ENCODE results near the gene TBC1D7. TPM values are rescaled to one million over a fixed set of nuclear protein-coding genes. Genes with fewer than 3 reads are reported as not detected.

The TBC1D7 gene
- total and polyA plus RNA-seq, 7 donors = 7.2 to 33.6 (median 13.8) TPM

DNA sequence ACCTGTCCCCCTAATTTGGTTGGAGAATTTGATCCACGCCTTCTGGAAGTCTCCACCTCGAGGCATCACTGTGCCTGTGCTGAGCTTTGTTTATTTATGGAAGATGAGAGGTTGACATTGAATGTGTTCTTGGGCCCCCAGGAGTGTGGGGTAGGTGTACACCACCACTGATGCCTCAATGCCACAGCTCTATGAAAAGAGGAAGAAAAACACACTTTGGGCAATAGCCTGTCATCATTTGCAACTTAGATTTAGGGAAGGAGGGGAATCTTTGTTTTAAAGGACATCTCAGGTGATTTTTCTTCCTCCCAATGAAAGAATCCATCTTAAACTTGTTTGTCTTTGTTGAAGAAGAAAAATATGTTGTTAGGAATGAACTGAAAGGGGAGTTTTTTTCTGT is 42.6 kb downstream of the TBC1D7 start:
- intact Hi-C loops (cut with DNase I) = no loop called here
- H3K36me3 ChIP-seq = peaks cover 0 to 4% (median 0%) of the 10 kb centered on the region in 4 donors

GRCh38 chr6:13284646-13285045 is 43.7 kb downstream of the TBC1D7 start:
- no peaks in the 10 kb centered on the region for H3K4me1 ChIP-seq
- intact Hi-C loops (cut with DNase I) = no loop called here
- no peak for DNase-seq
- peaks cover 0 to 4% (median 0%) of the 10 kb centered on the region in 4 donors for H3K36me3 ChIP-seq
- H3K9me3 ChIP-seq = peaks cover 0 to 12% (median 5%) of the 10 kb centered on the region in 4 donors
- TF ChIP-seq EP300 (IDR thresholded peaks at IDR 0.05) = no peak
- TF ChIP-seq, protein P1, sequence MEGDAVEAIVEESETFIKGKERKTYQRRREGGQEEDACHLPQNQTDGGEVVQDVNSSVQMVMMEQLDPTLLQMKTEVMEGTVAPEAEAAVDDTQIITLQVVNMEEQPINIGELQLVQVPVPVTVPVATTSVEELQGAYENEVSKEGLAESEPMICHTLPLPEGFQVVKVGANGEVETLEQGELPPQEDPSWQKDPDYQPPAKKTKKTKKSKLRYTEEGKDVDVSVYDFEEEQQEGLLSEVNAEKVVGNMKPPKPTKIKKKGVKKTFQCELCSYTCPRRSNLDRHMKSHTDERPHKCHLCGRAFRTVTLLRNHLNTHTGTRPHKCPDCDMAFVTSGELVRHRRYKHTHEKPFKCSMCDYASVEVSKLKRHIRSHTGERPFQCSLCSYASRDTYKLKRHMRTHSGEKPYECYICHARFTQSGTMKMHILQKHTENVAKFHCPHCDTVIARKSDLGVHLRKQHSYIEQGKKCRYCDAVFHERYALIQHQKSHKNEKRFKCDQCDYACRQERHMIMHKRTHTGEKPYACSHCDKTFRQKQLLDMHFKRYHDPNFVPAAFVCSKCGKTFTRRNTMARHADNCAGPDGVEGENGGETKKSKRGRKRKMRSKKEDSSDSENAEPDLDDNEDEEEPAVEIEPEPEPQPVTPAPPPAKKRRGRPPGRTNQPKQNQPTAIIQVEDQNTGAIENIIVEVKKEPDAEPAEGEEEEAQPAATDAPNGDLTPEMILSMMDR (IDR thresholded peaks at IDR 0.05) = no peak
- TF ChIP-seq POLR2AphosphoS5 (IDR thresholded peaks at IDR 0.05) = no peak
- no peak for TF ChIP-seq POLR2A (IDR thresholded peaks at IDR 0.05)
- no peak overlapping the region for H3K4me3 ChIP-seq
- H3K27ac ChIP-seq = no peak overlapping the region
- no peaks in the 10 kb centered on the region for H3K27me3 ChIP-seq
- WGBS, 2 donors = 83 to 91% methylated on average over 6 of the region's 6 CpGs

More for the DNA sequence above, 42.6 kb downstream of the TBC1D7 start:
- H3K9me3 ChIP-seq = peaks cover 0 to 12% (median 5%) of the 10 kb centered on the region in 4 donors
- no peaks in the 10 kb centered on the region for H3K27me3 ChIP-seq
- WGBS, 2 donors = 74 to 83% methylated on average over 2 of the region's 2 CpGs
- DNase-seq = no peak
- no peak overlapping the region for H3K27ac ChIP-seq
- TF ChIP-seq POLR2A (IDR thresholded peaks at IDR 0.05) (no peak), EP300 (IDR thresholded peaks at IDR 0.05) (no peak), POLR2AphosphoS5 (IDR thresholded peaks at IDR 0.05) (no peak)
- TF ChIP-seq, protein P1 (IDR thresholded peaks at IDR 0.05) = no peak
- no peaks in the 10 kb centered on the region for H3K4me1 ChIP-seq
- no peak overlapping the region for H3K4me3 ChIP-seq

DNA sequence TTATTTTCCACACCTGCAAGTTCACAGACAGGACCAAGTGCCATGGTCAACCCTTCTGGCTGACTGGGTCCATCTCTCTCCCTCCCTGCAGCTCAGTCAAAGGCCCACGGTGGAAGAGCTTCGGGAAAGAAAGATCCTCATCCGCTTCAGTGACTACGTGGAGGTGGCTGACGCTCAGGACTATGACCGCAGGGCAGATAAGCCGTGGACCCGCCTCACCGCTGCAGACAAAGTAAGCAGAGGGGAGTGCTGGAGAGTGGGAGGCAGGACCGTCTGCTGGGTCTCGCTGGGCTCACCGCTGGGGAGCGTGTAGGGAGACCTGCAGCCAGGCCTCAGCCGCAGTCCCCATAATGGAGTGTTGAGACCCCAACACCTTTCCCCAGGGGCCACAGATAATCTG is 45.0 kb downstream of the TBC1D7 start:
- H3K36me3 ChIP-seq = no peaks in the 10 kb centered on the region
- peaks cover 0 to 12% (median 5%) of the 10 kb centered on the region in 4 donors for H3K9me3 ChIP-seq
- TF ChIP-seq EP300 (IDR thresholded peaks at IDR 0.05) (no peak), POLR2A (IDR thresholded peaks at IDR 0.05) (no peak), POLR2AphosphoS5 (IDR thresholded peaks at IDR 0.05) (no peak)
- TF ChIP-seq, protein P1 (IDR thresholded peaks at IDR 0.05) = no peak
- H3K27me3 ChIP-seq = no peaks in the 10 kb centered on the region
- WGBS, 2 donors = 94 to 95% methylated on average over 14 of the region's 14 CpGs
- H3K27ac ChIP-seq = no peak overlapping the region
- DNase-seq = no peak
- intact Hi-C loops (cut with DNase I) = no loop called here
- H3K4me3 ChIP-seq = no peak overlapping the region
- H3K4me1 ChIP-seq = no peaks in the 10 kb centered on the region

DNA sequence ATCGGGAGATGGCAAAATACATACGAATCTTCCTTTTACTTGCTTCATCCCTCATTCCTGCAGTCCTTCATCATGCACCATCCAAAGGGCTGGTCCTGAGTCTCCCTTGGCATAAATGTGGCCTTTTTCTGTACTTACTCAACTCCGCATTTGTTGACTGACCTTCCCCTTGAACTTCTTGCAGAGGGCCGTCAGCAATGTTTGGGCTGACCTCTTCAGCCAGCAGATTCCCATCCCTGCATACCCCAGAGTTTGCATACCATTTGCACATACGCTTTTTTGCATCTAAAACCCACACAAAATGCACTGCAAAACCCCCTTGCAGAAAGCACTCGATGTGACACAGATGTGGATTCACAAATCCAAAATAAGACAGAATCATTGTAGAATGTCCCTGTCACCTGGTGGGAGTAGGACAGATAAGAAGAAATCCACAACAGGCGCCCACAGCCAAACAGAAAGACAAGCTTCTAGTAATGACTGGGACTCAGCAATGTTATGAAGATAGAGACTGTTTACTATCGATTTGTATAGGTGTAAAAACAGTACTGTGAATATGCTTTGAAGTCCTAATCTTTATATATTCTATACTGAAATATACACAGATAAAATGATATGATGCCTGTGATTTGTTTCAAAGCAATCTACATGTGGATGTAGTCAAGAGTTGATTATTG is 45.8 kb downstream of the TBC1D7 start:
- WGBS, 2 donors = 77 to 79% methylated on average over 8 of the region's 8 CpGs
- Histone ChIP-seq H3K27ac (no peak overlapping the region), H3K9me3 (peaks cover 0 to 10% (median 4%) of the 10 kb centered on the region in 4 donors), H3K27me3 (no peaks in the 10 kb centered on the region), H3K36me3 (no peaks in the 10 kb centered on the region), H3K4me1 (no peaks in the 10 kb centered on the region), H3K4me3 (no peak overlapping the region)
- TF ChIP-seq, protein P1 (IDR thresholded peaks at IDR 0.05) = no peak
- TF ChIP-seq POLR2A (IDR thresholded peaks at IDR 0.05) (no peak), EP300 (IDR thresholded peaks at IDR 0.05) (no peak), POLR2AphosphoS5 (IDR thresholded peaks at IDR 0.05) (no peak)
- DNase-seq = no peak
- intact Hi-C loops (cut with DNase I) = no loop called here
